Hematopoietic multipotent progenitor cell treated with erythropoietin and hydrocortisone succinate and interleukin-3 and kit ligand, for 6 days (in vitro differentiated cells): ENCODE results near the gene RAB30.

Source experiments
- DNase-seq: peaks from one replicate; pipeline ENCODE4 v3.0.0-alpha.2; 2015

The RAB30 gene

DNA sequence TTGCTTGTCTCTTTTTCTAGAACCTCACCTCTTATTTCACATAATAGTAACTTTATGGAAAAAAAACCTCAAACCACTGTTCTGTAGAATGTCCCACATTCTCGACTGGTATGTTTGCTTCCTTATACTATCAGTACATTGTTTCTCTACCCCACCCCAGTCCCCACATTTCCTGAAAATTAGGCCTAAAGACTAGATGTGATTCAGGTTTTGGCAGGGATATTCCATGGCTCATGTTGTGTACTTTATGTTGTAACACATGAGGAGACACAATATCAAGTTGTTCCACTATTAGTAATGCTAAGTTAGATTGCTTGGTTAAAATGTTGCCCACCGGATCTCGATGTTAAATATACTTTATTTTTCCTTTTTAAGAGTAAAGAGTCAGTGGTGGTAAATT lies 135.4 kb downstream of the RAB30 start:
- no peak for DNase-seq

DNA sequence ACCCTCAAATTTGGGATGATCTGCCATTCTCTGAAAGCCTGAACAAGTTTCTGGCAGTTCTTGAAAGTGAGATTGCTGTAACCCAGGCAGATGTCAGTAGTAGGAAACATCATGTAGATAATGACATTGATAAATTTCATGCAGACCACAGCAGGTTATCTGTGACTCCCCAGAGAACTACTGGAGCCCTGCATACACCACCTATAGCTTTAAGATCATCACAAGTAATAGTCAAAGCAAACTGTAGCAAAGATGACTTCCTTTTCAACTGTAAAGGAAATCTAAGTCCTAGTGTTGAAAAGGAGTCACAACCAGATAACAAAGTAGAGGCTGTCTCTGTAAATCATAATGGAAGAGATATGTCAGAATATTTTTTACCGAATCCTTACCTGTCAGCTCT lies 139.1 kb downstream of the RAB30 start:
- DNase-seq: peak; percentile 47

DNA sequence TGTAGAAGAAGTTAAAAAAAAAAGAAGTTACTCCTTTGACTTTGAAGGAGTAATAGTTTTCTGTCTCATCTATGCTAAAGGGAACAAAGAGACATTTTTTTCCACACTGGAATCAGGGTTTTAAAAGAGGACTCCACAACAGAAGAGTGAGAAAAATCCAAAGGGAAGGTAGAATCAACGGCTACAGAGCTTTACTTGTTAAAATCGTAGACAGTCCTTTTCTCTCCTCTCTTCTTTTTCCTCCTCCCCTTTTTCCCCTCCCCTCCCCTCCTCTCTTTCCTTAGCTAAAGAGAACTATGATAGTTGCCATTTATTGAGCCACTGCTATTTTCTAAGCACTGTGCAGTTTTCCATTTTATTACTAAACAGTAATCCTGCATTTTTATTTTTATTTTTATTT lies 141.0 kb downstream of the RAB30 start:
- no peak for DNase-seq

DNA sequence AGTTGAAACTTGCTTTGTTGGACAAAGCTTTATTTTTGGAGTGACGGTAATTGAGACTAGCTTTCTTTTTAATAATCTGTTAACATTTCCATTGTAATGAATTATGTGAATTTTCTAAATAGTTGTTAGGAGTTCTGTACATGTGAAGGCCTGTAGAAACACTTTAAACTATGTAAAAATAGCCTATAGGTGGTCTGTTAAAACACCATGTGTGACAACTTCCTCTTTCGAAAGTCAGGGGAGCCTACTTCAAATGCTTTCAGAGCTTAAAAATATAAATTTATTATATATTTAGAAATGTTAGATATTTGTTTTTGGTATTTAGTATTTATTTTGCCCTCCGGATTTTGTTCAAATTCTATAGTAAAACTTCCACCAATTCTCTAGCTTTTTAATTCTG lies 141.5 kb downstream of the RAB30 start:
- no peak for DNase-seq

DNA sequence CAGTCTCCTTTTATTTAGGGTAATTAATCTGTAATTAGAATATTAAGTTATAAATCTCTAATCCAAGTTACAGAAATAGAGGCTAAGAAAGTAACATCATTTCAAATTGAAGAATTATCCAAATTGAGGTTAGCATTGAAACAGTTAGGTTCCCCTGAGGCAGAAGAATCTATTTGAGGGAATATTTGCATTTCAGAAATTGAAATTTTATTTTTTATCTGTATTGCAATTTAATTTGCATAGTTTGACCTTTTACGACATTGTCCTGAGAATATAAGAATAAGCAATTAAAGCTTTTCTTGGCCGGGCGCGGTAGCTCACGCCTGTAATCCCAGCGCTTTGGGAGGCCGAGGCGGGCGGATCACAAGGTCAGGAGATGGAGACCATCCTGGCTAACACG lies 142.6 kb downstream of the RAB30 start:
- no peak for DNase-seq

DNA sequence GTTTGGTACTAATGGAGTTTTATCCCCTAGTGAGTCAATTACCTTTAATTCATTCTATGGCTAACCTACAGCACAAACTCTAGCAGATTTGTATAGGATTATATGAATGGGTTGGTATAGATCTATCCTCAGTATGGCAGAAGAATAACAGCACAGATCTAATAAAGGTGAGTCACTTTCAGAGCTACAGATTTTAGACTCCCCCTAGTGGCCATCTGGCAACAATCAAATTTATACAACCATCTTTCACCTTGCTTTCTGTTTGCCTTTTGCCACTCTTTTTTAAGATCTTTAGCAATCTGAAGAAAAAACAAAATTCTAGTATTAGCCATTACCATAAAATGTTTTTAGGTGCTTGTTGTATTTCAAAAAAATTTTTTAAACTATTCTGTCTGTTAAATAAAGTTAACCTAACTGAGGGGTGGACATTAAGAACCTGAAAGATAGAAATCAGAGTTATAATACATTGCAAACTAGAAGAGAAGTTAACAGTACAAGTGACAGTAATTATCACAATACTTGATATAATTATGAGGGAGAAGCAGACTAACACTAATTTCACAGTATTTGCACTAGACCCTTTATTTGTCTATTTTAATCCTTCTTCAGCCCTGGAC lies 144.3 kb downstream of the RAB30 start:
- peak; percentile 85 for DNase-seq

DNA sequence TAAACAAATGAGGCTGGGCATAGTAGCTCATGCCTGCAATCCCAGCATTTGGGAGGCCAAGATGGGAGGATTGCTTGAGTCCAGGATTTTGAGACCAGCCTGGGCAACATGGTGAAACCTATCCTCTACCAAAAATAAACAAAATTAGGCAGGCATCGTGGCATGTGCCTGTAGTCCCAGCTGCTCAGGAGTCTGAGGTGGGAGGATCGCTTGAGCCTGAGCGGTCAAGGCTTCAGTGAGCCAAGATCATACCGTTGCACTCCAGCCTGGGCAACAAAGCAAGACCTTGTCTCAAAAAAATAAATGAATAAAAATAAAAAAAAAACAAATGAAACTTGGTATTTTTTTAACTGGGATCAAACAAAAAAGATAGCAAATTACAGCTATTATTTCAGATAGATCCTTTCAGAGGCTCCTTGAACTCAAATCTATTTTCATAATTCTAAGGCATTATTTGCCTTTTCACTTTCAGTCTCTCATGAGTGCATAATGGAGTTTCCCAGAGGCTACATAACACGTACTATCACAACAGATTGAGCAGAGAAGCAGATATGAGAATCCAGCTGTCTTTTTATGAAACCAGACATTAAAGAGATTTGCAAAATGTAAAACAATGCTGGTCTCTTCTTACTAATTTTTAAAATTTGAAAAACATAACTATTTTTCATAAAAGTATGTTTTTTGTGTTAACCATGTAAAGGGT lies 147.0 kb downstream of the RAB30 start:
- no peak for DNase-seq
